Upper lobe of left lung (tissue), 6 donors: Measurements from ENCODE around the gene CHCHD6. TPM values are rescaled to one million over a fixed set of nuclear protein-coding genes. Genes with fewer than 3 reads are reported as not detected.
A peak's percentile ranks its signal among the peaks of the same experiment; 100 is the strongest.

Source experiments
- ATAC-seq, 2 donors: fragments of 200-7000 bp; cut with Tn5 transposase; one replicate each; pipeline ENCODE4 v1.9.1; 2022; ENCODE audit warnings: mild to moderate bottlenecking in 2 of 2, moderate library complexity in 2 of 2; ENCODE audit not compliant: low FRiP score in 2 of 2
- DNase-seq, 2 donors: peaks; one replicate each; pipeline ENCODE4 v3.0.0-alpha.2; 2019 to 2020
- H3K27ac ChIP-seq, 4 donors: fragments of 200-600 bp; sonication (generic); one replicate each; pipeline ENCODE4 v1.5.1; 2016 to 2019
- H3K27me3 ChIP-seq, 4 donors: fragments of 200-600 bp; sonication (generic); one replicate each; pipeline ENCODE4 v1.5.1; 2017 to 2019
- H3K36me3 ChIP-seq, 4 donors: fragments of 200-600 bp; sonication (generic); one replicate each; pipeline ENCODE4 v1.5.1; 2016 to 2019
- H3K4me1 ChIP-seq, 4 donors: fragments of 200-600 bp; sonication (generic); one replicate each; pipeline ENCODE4 v1.5.1; 2018 to 2019
- H3K4me3 ChIP-seq, 4 donors: fragments of 200-600 bp; sonication (generic); one replicate each; pipeline ENCODE4 v1.5.1; 2017 to 2019; ENCODE audit warnings: mild to moderate bottlenecking in 2 of 4, moderate library complexity in 1 of 4
- H3K9me3 ChIP-seq, 4 donors: fragments of 200-600 bp; sonication (generic); one replicate each; pipeline ENCODE4 v1.5.1; 2018 to 2019
- CTCF ChIP-seq, 6 experiments: fragments of 450-650 bp in 4 of 6; fragments of 200-600 bp in 2 of 6; sonication (generic) in 2 of 6; IDR thresholded peaks; one replicate each; pipeline ENCODE4 v1.5.1; 2016 to 2019; ENCODE audit warnings: antibody characterized with exemption in 6 of 6
- EP300 ChIP-seq, 4 donors: sonication (generic); formaldehyde crosslinking; IDR thresholded peaks; one replicate each; pipeline ENCODE4 v1.5.1; 2017; ENCODE audit warnings: antibody characterized with exemption in 4 of 4, control low read depth in 2 of 4
- POLR2A ChIP-seq, 4 donors: fragments of 450-650 bp; IDR thresholded peaks; one replicate each; pipeline ENCODE4 v1.5.1; 2016 to 2017; ENCODE audit warnings: antibody characterized with exemption in 4 of 4, mild to moderate bottlenecking in 2 of 4
- POLR2AphosphoS5 ChIP-seq, 2 donors: sonication (generic); formaldehyde crosslinking; IDR thresholded peaks; one replicate each; pipeline ENCODE4 v1.5.1; 2017; ENCODE audit warnings: antibody characterized with exemption in 2 of 2
- WGBS, 2 donors: methylation state at CpG; one replicate each; pipeline ENCODE4 v1.1.5; 2017 to 2018; 5-methylcytosine and 5-hydroxymethylcytosine counted together
- total RNA-seq, 6 donors: library from RNA; depleted of rRNA in 4 of 6; stranded (reverse); fragments of >200 nt in 4 of 6; gene quantifications; one replicate each; pipeline versions ENCODE4 v1.1.0 to v1.2.1, GENCODE V29; 2016 to 2021
- donor health status: DM: no; HTN: no; CAD: no; lungs with moderate emphysema.
- donor health status: DM: no; HTN: yes; CAD: no; lungs with severe emphysema.

The CHCHD6 gene
- total RNA-seq, 6 donors from 2014 or later = 16.6 to 35.6 (median 21.8) TPM

- WGBS, 2 donors = 87% methylated on average over 3 to 5 of the region's 5 CpGs
- DNase-seq = no peak
Measured at GRCh38 chr3:126854666-126855065, 150.6 kb downstream of the CHCHD6 start.

GRCh38 chr3:126855374-126855773, 151.3 kb downstream of the CHCHD6 start:
- TF ChIP-seq EP300 (IDR thresholded peaks at IDR 0.05) = no peak
- no peak for TF ChIP-seq POLR2AphosphoS5 (IDR thresholded peaks at IDR 0.05)
- TF ChIP-seq POLR2A (IDR thresholded peaks at IDR 0.05) = no peak
- TF ChIP-seq CTCF (IDR thresholded peaks at IDR 0.05) = no peak
- no peaks in the 10 kb centered on the region for H3K36me3 ChIP-seq
- 96 to 98% methylated on average over 3 to 4 of the region's 4 CpGs for WGBS, 2 donors

More at GRCh38 chr3:126854666-126855065, 150.6 kb downstream of the CHCHD6 start:
- Histone ChIP-seq H3K4me3 (no peak overlapping the region), H3K9me3 (no peaks in the 10 kb centered on the region), H3K36me3 (no peaks in the 10 kb centered on the region), H3K4me1 (peaks cover 0 to 7% (median 5%) of the 10 kb centered on the region in 4 donors), H3K27me3 (no peaks in the 10 kb centered on the region), H3K27ac (no peak overlapping the region)
- TF ChIP-seq CTCF (IDR thresholded peaks at IDR 0.05) (no peak), POLR2A (IDR thresholded peaks at IDR 0.05) (no peak), EP300 (IDR thresholded peaks at IDR 0.05) (no peak), POLR2AphosphoS5 (IDR thresholded peaks at IDR 0.05) (no peak)
- ATAC-seq = no peak

GRCh38 chr3:126857928-126858327, 153.9 kb downstream of the CHCHD6 start:
- H3K9me3 ChIP-seq = no peaks in the 10 kb centered on the region
- TF ChIP-seq POLR2A (IDR thresholded peaks at IDR 0.05) = no peak
- TF ChIP-seq EP300 (IDR thresholded peaks at IDR 0.05) = no peak
- TF ChIP-seq CTCF (IDR thresholded peaks at IDR 0.05) = no peak
- TF ChIP-seq POLR2AphosphoS5 (IDR thresholded peaks at IDR 0.05) = no peak
- H3K36me3 ChIP-seq = no peaks in the 10 kb centered on the region
- DNase-seq (no peak), ATAC-seq (no peak)
- 87 to 99% methylated on average over 6 of the region's 6 CpGs for WGBS, 2 donors
- no peaks in the 10 kb centered on the region for H3K27me3 ChIP-seq
- no peak overlapping the region for H3K4me3 ChIP-seq
- no peak overlapping the region for H3K27ac ChIP-seq
- no peaks in the 10 kb centered on the region for H3K4me1 ChIP-seq

More at GRCh38 chr3:126855374-126855773, 151.3 kb downstream of the CHCHD6 start:
- ATAC-seq (no peak), DNase-seq (no peak)
- no peaks in the 10 kb centered on the region for H3K9me3 ChIP-seq
- H3K27me3 ChIP-seq = no peaks in the 10 kb centered on the region
- H3K4me3 ChIP-seq = no peak overlapping the region
- peaks cover 0 to 7% (median 2%) of the 10 kb centered on the region in 4 donors for H3K4me1 ChIP-seq
- H3K27ac ChIP-seq = no peak overlapping the region

GRCh38 chr3:126858401-126858800, 154.4 kb downstream of the CHCHD6 start:
- H3K36me3 ChIP-seq = no peaks in the 10 kb centered on the region
- H3K9me3 ChIP-seq = no peaks in the 10 kb centered on the region
- no peaks in the 10 kb centered on the region for H3K27me3 ChIP-seq
- WGBS, 2 donors = 93 to 100% methylated on average over 8 to 11 of the region's 11 CpGs
- ATAC-seq (peak in 1 of 2 donors; percentile 27), DNase-seq (no peak)
- no peak overlapping the region for H3K27ac ChIP-seq
- H3K4me1 ChIP-seq = no peaks in the 10 kb centered on the region
- TF ChIP-seq POLR2AphosphoS5 (IDR thresholded peaks at IDR 0.05) (no peak), EP300 (IDR thresholded peaks at IDR 0.05) (no peak), POLR2A (IDR thresholded peaks at IDR 0.05) (no peak), CTCF (IDR thresholded peaks at IDR 0.05) (no peak)
- no peak overlapping the region for H3K4me3 ChIP-seq

- no peak for TF ChIP-seq POLR2A (IDR thresholded peaks at IDR 0.05)
- Histone ChIP-seq H3K36me3 (no peaks in the 10 kb centered on the region), H3K4me3 (no peak overlapping the region), H3K4me1 (no peaks in the 10 kb centered on the region), H3K9me3 (no peaks in the 10 kb centered on the region), H3K27ac (no peak overlapping the region), H3K27me3 (no peaks in the 10 kb centered on the region)
- no peak for DNase-seq
- WGBS, 2 donors = 86 to 97% methylated on average over 9 to 10 of the region's 10 CpGs
- peak in 1 of 2 donors; percentile 58 for ATAC-seq
Measured at GRCh38 chr3:126858887-126859286, 154.8 kb downstream of the CHCHD6 start.
